Kidney tubule cell (primary cell): ENCODE data around the gene RAPSN.

Experiments
- DNase-seq: peaks from one replicate; pipeline ENCODE4 v3.0.0-alpha.2; 2018; ENCODE audit warnings: low spot score

The RAPSN gene

GRCh38 chr11:47448566-47449427, at the start of gene RAPSN:
TSS of gene RAPSN (minus strand) at chr11:47449136. CDS start at chr11:47448964, 172 bp downstream.
- DNase-seq = no peak

DNA sequence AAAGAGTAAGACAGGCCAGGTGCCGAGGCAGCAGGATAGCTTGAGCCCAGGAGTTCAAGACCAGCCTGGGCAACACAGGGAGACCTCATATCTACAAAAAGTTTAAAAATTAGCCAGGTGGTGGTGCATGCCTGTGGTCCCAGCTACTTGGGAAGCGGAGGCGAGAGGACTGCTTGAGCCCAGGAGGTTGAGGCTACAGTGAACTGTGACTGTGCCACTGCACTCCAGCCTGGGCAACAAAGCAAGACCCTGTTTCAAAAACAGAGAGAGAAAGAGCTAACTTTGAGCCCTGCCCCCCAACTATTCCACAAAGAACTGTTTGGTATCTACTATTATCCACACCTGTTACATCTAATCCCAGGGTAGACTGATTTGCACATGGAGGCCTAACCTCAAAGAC, 49.2 kb upstream of the RAPSN start:
- DNase-seq = no peak

GRCh38 chr11:47496808-47497207, 47.9 kb upstream of the RAPSN start:
- no peak for DNase-seq

DNA sequence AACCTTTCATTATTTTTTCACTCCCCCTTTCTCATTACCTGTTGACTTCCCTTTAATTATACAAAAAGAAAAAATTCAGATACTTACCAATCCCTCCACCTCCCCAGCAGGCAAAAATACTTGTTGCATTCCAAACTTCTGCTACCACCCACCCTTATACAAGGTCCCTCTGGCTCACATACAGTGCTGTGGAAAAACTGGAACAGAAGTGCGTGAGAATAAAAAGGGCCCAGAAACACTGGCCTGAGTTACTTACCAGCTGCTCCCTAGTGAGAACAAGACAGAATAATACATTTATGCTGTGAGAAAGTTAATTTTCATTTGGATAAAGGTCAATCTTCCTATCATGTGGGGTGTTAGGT, 46.9 kb upstream of the RAPSN start:
- DNase-seq = no peak

DNA sequence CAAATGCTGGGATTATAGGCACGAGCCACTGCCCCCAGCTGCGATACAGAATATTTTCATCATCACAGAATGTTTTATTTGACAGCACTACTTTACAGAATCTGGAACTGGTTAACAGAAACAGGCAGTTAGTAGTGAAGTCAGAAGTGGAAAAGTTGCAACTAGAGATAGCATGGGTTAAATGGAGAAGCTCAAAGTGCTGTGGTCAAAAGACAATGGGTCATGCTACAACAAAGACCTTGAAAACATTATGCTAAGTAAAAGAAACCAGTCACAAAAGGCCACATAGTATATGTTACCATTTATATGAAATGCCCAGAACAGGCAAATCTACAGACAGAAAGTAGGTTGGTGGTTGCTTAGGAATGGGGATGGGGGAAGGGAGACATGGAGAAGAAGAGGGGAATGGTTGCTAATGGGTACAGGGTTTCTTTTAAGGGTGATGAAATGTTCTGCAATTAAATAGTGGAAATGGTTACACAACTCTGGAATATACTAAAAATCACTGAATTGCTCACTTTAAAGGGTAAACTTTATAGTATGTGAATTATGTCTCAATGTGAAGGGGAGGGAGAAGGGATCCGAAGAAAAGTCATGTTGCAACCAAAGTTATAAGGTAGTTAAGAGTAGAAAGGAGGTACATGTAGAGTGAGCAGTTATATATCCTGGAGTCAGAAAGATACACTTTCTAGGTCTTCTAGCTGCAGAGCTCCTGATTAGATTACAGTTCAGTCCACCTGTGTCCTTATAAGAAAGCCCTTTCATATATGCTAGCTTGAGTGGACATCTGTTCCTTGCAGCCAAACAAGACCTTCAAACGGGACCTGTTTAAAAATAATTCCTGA, 46.3 kb upstream of the RAPSN start:
- DNase-seq = no peak

- no peak for DNase-seq
Observed at GRCh38 chr11:47489395-47489755, 40.4 kb upstream of the RAPSN start.

GRCh38 chr11:47488674-47489394, 39.9 kb upstream of the RAPSN start:
- no peak for DNase-seq

DNA sequence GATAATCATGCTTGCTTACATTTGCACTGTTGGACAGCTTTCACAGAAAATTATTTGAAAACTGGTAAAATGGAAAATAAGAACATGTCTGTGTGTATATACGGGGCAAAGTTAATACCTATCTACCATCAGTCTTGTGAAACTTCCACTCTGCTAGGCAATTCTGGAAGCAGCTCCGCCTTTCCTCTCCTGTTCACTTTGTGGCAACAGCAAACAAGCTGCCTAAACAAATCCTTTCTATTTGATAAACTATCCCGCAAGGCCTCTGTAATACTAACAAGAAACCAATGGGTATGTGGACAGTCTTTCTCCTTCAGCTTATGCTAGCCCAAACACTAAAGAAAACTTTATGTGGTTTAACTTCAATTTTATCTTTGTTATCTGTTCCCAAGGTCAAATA, 39.2 kb upstream of the RAPSN start:
- no peak for DNase-seq

GRCh38 chr11:47487421-47487820, 38.5 kb upstream of the RAPSN start:
- no peak for DNase-seq

GRCh38 chr11:47485107-47485506, 36.2 kb upstream of the RAPSN start:
- no peak for DNase-seq

DNA sequence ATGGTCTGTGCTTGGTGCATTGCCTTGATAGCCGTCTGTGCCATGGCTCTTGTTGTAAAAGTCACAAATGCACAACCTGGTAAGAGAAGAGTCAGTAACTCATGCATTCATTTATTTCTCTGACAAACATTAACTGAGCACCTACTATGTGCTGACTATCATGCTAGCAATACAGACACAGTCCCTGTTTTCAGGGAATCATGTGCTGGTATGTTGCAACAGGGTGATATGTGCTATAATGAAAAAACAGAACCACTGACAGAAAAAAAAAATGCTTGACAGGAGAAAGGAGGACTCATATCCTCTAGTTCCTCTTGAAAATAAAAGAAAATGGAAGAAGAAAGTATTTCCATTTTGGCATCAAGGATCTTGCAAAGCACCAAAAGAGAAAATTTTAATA, 34.5 kb upstream of the RAPSN start:
- no peak for DNase-seq

GRCh38 chr11:47480762-47481161, 31.8 kb upstream of the RAPSN start:
- no peak for DNase-seq

DNA sequence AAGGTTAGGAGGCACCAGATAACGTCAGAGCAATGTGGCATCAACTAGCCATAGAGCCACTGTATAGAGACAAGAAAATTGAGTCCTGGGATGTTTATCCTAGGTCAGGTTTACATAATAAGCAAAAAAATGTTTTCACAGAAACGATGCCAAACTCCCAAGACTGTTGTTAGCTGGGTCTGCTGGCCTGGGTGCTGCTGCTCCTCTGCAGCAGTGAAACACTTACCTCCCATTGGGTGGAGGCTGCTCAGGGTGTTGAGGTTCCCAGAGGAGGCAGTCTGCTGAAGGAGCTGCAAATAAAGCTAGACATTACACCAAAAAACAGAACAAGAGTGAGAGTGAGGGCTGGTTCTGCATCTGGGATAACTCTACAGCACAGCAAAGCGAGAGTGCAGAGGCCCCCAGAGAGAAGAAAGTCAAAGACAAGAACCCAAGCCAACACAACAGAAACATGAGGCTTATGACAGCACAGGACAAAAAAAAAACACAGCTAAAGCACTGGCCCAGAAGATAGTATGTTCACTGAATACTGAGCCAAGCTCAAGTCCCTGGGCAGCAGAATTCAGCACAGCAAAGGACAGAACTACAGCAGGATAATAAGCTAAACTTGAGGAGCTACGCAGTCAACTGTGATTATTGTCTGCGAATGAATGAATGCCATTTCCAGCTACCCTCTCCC, 29.9 kb upstream of the RAPSN start:
- no peak for DNase-seq

DNA sequence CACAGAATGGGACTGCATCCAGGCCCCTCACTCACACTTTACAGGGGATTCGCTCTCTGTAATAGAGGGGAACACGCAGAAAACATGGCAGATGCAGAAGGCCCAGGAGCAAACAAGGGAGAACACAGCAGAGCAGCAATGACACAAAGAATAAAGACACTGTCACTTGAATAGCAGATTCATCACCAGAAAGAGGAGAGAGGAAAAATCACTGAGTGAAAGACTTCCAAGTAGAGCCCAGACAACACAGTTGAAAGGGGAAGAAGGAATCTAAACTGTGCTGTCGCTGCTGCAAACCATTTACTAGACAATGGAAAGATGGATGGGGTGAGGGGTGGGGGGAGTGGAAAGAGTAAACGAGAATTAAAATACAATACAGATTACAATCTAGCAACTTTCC, 28.8 kb upstream of the RAPSN start:
- no peak for DNase-seq

- DNase-seq = peak; percentile 61
Observed at GRCh38 chr11:47477323-47477722, 28.4 kb upstream of the RAPSN start.

DNA sequence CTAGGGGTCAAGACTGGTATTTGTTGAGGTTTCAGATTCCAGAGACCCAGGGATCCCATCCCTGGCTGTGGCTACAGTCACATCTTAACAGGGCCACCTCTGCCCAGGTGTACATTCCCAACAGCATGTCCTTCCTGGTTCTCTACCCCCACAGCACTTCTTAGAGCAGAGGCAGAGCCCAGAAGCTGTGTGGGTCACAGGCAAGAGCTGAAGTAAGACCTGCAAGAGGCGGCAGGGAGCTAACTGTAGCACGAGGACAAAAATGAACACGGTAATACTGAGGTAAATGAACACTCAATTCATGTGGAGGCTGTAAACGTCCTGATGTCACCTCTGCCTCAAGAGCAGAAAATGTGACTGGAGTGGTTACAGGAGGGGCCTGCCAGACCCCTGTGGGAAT, 21.7 kb upstream of the RAPSN start:
- DNase-seq = no peak

GRCh38 chr11:47469361-47470179, 20.6 kb upstream of the RAPSN start:
- no peak for DNase-seq

DNA sequence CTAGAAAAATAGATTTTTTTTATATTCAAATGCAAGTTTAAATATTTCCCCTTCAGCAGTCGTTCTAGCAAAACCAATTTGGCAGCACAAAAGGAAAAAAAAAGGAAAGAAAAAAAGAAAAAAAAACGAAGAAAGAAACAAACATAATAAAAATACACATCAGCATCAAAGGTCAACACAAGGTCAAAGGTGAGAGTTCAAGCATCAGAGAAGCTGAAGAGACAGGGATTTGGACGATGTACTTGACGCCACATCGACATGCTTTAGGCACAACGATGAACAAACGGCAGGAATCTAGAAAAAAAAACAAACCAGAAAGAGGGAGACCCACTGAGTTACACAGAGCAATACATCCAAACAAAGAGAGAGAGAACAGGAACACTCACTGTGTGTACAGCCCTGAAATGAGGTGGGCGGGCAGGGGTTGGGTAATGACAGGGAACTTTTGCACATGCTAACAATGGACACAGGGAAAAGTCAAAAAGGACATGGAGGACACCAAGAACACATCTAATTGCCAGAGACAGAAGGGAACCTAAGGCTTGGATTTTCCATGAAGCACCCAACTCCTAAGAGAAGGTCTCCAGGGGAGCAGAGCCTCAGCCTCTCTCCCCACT, 19.8 kb upstream of the RAPSN start:
- DNase-seq = no peak

- DNase-seq = no peak
Observed at GRCh38 chr11:47467357-47467756, 18.4 kb upstream of the RAPSN start.

DNA sequence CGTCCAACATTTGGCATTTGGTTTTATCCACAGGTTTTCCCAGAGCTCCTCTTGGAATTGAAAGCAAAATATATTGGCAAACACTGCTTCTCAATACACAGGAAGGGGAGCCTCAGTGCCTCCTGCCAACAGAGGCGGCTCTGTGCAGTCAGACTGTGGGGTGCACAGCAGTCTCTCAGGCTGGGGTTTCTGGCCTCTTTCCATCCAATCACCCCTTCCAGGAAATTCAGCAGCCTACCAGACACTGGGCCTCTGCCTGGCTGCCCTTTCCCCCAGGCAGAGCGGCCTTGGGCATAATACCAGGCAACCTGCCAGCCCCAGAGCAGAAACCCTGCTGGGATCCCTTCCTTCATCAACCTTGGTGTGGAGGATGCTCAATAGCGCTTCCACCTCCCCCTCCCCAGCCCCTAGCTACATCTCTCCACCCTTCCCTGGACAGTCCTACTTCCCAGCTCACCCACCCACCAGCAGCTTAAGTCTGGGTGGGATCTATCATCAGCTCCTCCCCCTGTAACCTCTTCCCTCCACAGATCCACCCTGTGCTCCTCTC, 17.8 kb upstream of the RAPSN start:
- no peak for DNase-seq

DNA sequence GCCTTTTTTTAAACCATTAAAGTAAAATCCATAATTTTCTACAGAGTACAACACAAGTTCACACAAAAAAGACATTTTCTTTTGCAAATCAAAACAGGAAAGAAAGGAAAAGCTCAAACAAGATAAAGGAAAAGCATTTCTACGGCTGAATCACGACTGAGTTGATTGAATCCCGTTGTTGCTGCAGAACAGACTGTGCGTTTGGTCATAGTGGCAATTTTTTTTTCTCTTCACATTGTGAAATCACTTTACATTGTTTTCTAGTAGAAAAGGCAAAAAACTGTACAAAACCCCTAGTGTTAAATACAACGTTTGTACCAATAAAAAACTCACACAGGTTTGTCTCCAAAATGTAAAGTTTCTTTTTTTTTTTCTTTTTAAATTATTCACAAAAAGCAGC, 17.3 kb upstream of the RAPSN start:
- no peak for DNase-seq
